ENCODE results near the gene SLC4A9.

Gene SLC4A9, protein sequence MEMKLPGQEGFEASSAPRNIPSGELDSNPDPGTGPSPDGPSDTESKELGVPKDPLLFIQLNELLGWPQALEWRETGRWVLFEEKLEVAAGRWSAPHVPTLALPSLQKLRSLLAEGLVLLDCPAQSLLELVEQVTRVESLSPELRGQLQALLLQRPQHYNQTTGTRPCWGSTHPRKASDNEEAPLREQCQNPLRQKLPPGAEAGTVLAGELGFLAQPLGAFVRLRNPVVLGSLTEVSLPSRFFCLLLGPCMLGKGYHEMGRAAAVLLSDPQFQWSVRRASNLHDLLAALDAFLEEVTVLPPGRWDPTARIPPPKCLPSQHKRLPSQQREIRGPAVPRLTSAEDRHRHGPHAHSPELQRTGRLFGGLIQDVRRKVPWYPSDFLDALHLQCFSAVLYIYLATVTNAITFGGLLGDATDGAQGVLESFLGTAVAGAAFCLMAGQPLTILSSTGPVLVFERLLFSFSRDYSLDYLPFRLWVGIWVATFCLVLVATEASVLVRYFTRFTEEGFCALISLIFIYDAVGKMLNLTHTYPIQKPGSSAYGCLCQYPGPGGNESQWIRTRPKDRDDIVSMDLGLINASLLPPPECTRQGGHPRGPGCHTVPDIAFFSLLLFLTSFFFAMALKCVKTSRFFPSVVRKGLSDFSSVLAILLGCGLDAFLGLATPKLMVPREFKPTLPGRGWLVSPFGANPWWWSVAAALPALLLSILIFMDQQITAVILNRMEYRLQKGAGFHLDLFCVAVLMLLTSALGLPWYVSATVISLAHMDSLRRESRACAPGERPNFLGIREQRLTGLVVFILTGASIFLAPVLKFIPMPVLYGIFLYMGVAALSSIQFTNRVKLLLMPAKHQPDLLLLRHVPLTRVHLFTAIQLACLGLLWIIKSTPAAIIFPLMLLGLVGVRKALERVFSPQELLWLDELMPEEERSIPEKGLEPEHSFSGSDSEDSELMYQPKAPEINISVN

DNA sequence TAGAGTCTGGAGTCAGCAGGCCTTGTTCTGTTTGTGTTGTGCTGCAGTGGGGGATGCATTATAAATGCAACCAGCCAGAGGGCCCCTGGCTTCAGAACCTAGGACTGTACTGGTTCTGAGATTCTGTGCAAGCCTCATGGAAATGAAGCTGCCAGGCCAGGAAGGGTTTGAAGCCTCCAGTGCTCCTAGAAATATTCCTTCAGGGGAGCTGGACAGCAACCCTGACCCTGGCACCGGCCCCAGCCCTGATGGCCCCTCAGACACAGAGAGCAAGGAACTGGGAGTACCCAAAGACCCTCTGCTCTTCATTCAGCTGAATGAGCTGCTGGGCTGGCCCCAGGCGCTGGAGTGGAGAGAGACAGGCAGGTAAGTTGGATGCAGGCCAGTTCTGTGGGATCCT, at the start of gene SLC4A9:
SLC4A9 (plus strand) TSS at position 94 of the 400 bp plus-strand sequence; CDS start at position 137, 43 bp downstream.
- no peak for DNase-seq (ENCODE audit: low read depth in 2 of 2)

DNA sequence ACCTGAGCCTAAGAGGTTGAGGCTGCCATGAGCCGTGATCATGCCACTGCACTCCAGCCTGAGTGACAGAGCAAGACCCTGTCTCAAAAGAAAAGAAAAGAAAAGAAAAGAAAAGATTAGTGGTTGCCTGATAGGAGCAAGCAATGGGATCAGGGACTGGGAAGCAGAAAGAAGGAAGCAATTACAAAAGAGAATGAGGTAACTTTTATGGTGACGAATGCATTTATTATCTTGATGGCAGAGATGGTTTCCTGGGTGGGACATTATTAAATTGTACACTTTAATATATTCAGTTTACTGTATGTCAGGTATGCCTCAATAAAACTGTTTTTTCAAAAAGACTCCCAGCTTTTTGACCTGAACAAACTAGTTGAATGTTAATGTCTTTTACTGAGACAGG, 49.6 kb upstream of the SLC4A9 start:
- no peak for DNase-seq (ENCODE audit: low read depth in 2 of 2)

DNA sequence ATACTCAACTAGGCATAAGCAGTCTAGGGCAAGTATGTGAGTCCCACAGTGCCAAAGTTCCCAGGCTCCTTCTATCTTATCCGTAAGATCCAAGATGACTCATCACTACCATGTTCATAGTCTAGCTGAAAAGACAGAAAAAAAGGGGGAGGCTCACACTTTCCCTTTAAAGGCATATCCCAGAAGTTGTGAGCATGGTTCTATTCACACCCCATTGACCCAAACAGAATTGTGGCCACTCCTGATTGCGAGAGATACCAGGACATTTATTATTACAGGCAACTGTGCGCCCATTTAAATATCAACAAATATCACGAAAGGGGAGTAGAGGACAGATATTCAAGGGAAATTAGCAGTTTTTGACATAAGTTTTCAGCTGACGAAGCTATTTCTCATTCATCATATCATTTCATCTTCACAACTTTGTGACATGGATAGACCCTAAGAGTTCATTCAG, 49.0 kb upstream of the SLC4A9 start:
- DNase-seq (ENCODE audit: low read depth in 2 of 2) = no peak

DNA sequence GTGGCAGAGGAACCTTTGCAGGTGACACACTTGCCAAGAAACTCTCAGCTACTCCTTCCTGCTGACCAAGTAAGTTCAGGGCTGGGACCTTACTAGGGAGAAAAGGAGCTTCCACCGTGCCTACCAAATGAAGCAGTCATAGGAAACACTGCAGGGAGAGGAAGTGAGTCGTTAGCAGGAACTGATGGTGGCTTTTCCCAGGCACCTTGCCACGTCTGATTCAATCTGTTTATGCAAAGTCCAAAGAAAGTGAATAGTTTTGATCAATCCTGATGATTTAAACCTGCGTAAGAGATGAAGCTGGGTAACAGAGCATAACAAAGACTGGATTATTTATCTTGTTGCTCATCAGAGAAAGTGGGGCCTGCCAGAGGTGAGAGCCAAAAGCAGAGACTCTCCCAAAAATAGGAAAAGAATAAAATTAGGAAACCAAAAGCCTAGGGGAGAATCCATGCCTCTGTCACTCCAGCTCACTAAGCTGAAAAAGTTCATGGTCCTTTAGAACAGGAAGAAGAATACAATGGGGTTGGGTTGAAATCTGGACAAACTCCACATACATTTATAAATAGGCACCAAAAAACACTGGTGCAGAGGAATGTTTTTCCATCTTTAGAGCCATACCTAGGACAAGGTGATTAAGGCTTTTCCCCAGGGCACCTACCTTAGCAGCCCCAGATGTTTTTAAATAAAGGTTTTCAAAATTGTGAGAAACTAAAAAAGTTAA, 47.8 kb upstream of the SLC4A9 start:
- no peak for DNase-seq (ENCODE audit: low read depth in 2 of 2)

DNA sequence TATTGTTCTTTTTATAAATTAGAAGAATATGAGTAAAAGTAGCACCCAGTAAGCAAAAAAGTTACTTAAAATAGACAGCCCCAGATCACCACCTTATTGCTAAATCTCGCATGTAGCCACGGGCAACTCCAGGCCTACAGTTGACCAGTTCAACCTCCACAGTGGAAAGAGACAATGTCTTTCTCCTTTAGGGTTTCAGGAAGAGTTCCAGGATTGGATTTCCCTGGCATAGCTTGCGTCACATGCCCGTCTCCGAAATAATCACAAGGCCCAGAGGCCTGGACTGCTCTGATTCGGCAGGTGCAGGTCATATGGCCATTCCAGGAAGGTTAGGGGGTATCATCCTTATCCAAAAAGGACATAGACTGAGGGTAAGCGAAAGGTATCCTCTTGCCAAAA, 47.2 kb upstream of the SLC4A9 start:
- DNase-seq (ENCODE audit: low read depth in 2 of 2) = no peak

DNA sequence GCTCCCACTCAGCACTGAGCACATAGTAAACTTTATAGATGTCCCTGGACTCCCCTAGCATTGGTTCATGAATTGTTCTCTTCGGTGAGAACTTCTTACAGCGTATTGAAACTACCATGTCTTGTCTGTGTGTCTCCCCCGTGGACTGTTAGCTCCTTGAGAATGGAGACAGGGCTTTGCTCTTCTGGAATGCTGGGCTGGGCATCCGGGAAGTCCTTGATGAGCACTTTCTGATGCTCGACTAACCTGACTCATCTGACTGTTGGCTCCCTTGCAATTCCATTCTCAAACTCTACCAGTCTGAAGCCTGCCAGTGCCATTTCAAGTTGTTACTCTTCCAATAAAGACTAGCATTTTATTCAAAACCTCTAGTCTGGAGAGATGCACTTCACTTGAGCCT, 42.1 kb upstream of the SLC4A9 start:
- DNase-seq (ENCODE audit: low read depth in 2 of 2) = no peak

DNA sequence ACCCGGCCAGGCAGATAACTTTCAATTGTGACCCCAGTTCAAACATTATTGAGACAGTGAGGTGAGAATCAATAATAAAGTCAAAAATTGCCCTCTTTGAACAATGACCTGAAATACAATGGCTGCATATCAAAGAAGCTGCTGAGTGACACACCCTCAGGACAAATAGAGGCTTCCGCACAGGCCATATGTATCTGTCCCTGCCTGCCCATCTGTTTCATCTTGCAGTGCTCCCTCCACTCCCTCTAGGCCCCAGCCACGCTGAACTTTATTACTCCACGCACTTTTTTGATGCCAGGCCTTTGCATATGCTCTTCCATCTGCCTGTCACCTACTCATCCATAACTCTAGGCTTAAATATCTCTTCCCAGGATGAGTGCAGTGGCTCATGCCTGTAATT, 41.2 kb upstream of the SLC4A9 start:
- no peak for DNase-seq (ENCODE audit: low read depth in 2 of 2)

DNA sequence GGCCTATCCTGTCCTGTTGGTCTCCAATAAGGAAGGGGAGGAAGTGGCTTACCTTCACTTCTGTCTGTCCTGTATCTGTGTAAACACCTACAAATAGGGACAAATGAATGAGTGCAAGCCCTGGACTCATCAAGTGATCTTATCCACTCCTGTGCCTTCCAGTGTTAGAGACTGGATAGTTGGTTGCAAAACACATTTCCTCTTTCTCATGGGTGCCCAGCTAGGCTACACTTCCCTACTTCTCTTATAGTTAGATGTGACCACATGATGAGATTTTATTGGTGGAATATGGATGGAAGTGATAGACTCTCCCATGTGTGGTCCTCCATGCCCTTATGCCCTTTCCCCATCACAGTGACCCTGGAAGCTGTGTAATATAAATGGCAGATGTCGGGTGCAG, 40.2 kb upstream of the SLC4A9 start:
- DNase-seq (ENCODE audit: low read depth in 2 of 2) = no peak

DNA sequence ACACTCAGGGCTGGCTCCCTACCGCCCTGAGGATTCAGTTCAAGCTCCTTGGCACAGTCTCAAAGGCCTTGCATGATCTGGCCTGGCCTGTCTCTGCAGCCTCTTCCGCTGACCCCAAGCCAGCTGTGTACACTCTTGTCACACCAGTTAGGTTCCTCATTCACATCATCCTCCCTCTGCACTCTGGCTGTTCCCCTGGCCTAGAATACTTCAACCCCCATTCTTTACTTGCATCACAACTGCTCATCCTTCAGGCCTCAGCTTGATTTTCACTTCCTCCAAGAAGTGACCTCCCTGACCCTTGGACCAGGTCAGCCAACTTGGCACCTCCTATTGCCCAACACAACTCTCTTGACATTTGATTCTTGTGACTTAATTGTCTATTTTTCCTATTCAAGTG, 38.2 kb upstream of the SLC4A9 start:
- no peak for DNase-seq (ENCODE audit: low read depth in 2 of 2)

DNA sequence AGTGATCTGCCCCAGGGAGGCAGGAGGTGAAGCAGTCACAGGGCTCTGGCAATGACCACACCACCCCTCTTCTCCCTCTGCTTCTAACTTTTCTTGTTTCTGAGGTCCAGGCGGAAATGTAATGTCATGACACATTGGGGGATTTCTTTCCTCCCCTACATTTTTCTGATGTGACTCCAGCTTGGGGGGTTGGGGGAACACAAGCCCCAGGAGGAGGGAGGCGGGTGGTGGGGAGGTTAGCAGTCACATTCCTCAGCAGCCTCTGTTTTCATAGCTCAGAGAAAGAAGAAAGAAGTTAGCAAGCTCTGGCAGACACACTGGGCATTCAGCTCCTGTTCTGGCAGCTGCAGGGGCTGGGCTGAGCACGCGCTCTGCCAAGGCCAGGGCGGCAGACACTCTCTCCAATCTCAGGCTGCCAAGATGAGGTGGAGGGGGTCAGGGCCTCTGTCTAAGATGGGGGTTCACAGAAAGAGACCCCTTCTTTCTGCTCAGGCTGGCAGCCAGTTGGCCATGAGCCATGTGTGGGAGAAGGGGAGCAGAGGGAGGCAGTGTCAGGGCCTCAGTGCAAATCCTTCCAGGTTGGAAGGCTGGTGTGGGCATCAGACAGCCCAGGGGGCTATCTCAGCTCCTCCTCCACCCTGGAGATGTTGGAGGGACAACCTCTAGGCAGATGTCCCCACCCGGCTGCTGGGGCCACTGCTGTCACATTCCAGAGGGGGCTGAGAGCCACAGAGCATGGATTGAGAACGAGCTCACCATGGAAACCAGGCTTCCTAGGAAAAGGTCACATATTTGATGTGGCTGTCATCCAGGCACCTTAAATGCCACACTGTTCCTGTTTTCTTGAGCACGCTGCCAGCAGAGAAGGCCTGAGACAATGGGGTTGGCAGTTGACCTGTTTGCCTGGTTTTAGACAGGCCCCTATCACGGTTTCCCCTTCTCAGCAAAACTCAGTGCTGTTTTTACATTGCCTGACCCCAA, 37.0 kb upstream of the SLC4A9 start:
- DNase-seq (ENCODE audit: low read depth in 2 of 2) = no peak

DNA sequence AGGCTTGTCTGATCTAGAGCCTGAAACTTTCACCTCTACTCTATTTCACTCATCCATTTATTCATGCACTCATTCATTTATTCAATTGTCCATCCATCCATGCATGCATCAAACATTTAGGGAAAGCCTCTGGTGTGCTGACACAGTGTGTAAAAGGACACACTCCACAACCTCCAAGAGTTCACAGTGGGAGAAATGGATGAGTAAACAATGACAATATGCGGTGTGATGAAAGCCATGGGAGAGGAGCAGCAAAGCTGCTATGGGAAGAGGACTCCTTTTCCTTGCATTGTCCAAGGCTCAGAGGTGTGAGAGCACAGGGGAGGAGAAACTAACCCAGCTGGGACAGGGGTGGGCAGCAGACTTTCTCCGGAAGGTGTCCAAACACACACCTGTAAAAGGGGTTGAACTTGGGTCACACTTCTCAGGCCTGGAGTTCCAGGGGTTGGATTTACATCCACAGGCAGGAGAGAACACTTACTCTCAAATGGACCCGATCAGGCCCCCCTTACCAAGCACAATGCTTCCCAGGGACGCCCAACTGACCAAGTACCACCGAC, 35.9 kb upstream of the SLC4A9 start:
- no peak for DNase-seq (ENCODE audit: low read depth in 2 of 2)

DNA sequence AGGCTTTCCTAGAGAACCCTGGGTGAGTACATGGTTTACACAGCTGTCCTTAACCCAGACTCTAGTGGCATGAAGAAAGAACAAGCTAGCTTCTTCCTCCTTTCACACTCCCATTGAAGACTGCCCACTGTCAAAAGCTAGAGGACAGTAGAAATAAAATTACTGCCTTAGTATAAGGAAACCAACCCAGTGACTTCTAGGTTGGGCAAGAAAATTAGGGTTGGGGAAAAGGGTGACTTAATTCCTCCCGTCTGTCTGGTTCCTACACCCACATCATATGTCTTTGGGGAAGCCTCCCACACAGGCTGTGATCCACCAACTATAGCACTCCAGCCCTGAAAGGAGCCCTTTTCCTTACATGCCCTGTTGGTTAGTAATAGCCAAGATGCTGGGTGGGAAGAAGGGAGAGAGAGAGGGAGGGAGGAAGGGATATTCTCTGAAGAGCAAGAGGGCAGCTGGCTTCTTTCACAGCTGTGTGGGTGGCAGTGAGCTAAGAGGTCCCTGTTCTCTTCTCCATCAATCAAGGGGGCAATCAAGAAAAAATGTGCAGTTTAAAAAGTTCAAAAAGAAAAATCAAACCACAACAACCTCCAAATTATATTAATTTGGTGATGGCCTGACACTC, 35.3 kb upstream of the SLC4A9 start:
- DNase-seq (ENCODE audit: low read depth in 2 of 2) = no peak

DNA sequence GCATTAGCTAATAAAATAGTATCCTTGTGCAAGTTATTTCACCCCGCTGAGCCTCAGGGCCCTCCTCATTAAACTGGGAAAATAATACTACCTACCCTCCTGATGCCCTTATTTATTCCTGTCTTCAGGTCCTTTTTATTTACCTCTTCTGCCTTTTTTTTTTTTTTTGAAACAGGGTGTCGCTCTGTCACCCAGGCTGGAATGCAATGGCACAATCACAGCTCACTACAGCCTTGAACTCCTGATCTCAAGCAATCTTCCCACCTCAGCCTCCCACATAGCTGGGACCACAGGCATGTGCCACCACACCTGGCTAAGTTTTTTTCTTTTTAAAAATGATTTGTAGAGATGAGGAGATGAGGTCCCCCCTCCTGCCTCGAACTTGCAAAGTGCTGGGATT, 34.5 kb upstream of the SLC4A9 start:
- no peak for DNase-seq (ENCODE audit: low read depth in 2 of 2)

DNA sequence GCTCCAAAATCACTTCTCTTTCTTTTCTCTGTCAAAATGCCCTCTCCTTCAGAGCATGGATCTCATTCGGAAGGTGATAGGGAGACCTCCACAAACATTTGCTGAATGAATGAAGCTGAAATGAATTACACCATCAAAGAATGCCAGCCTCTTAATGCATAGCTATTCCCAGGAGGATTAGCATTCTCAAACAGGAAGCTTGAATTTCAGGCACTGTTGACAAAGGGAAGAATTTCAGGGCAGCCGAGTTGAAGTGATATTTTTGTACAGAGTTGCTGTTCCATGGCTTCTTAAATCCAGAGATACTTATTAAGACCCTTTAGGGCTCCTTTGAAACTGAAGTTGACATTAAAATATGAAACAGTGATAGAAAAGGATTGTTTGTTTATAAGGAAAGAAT, 32.4 kb upstream of the SLC4A9 start:
- no peak for DNase-seq (ENCODE audit: low read depth in 2 of 2)

DNA sequence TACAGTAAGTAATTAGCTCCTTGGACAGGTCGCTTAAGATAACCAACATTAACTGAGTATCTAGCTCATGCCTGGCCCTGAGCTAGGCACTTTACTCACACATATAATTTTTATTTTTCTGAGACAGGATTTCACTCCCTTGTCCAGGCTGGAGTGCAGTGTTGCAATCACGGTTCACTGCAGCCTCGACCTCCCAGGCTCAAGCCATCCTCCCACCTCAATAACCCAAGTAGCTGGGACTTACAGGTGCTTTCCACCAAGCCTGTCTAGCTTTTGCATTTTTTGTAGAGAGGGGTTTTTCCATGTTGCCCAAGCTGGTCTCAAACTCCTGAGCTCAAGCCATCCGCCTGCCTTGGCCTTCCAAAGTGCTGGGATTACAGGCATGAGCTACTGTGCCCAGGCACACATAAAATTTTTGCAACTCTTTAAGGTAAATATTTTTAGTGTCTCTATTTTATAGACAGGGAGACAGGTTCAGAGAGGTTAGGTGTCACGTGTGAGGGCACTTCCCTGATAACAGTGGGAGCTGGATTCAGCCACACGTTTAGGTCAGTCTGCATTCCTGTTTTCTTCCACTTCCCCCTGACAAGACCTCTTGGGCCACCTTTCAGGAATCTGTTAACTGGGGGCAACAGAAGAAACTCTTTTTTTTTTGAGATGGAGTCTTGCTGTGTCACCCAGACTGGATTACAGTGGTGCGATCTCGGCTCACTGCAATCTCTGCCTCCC, 31.8 kb upstream of the SLC4A9 start:
- no peak for DNase-seq (ENCODE audit: low read depth in 2 of 2)

DNA sequence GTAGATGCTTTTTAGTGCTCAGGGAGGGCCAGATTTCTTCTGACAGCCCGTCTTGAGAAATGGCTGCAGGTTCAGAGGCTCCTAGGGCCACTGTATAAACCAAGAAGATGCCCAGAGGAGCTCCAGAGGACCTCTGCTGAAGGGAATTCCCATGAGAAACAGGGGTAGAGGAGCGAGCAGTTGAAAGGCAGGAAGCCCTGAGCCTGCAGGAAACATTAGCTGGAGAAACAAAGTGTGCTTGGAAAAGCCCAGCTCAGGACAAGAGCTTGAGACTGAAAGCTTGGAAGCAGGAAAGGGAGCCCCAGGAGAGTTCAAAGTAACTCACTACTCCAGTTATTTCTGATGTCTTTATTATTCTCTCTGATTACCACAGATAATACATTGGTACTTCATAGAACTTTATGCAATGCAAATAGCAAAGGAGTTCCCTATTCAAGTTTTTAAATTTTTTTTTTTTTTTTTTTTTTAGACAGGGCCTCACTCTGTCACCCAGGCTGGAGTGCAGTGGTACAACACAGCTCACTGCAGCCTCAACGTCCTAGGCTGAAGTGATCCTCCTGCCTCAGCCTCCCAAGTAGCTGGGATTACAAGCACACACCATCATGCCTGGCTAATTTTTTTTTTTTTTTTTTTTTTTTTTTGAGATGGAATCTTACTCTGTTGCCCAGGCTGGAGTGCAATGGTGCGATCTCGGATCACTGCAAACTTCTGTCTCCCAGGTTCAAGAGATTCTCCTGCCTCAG, 30.1 kb upstream of the SLC4A9 start:
- DNase-seq (ENCODE audit: low read depth in 2 of 2) = no peak

DNA sequence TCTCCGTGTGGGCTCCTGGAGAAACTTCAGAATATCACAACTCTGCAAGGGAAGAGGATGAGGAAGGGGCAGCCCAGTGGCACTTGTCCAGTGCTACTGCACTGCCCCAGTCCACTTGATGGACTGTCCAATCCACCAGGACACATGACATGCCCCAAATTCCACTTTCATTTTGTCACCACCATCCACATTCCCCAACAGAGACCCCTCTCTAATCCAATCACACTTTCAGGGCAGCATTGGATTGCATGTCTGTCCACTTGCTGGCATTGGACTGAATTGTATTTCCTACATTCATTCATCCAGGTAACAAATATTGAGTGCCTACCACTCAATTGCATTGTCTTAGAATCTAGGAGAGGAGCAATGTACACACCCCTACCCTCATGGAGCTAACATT, 28.4 kb upstream of the SLC4A9 start:
- DNase-seq (ENCODE audit: low read depth in 2 of 2) = no peak

DNA sequence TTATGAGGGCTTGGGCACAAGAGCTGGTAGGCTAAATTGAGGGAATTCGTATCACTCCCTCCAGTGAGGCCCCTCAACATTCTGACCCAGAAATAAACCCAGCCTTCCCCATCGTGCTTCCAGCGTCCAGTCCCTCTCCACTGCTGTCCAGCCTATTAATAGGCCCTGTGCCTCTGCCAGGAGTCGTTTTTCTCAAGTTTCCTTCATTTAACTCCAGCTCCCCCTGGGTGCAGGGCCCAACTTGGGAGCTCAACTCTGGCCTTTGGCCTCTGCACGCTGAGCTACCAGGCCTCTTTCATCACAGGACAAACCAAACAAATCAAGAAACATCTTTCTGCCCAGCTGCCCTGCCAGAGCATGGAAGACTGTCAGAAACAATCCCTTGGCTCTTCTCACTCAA, 23.6 kb upstream of the SLC4A9 start:
- DNase-seq (ENCODE audit: low read depth in 2 of 2) = no peak

DNA sequence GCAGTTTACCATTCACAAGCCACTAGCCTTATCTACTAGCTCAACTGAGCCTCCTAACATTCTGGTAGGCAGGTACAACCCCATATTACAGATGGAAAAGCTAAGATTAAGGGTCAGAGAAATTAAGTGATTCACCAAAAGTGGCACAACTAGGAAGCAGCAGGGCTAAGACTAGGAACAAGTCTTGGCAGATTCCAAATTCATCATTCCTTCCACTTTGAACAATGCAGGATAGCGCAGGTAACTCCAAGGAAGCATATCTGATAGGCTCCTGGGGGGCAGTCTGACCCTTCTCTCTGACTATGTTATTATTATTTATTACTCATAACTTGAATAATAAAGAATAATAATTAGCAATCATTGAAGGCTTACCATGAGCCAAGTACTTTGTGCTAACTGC, 22.1 kb upstream of the SLC4A9 start:
- DNase-seq (ENCODE audit: low read depth in 2 of 2) = no peak
